ENCODE results near the gene NOTCH1.
A peak's percentile ranks its signal among the peaks of the same experiment; 100 is the strongest.

NOTCH1 gene

DNA sequence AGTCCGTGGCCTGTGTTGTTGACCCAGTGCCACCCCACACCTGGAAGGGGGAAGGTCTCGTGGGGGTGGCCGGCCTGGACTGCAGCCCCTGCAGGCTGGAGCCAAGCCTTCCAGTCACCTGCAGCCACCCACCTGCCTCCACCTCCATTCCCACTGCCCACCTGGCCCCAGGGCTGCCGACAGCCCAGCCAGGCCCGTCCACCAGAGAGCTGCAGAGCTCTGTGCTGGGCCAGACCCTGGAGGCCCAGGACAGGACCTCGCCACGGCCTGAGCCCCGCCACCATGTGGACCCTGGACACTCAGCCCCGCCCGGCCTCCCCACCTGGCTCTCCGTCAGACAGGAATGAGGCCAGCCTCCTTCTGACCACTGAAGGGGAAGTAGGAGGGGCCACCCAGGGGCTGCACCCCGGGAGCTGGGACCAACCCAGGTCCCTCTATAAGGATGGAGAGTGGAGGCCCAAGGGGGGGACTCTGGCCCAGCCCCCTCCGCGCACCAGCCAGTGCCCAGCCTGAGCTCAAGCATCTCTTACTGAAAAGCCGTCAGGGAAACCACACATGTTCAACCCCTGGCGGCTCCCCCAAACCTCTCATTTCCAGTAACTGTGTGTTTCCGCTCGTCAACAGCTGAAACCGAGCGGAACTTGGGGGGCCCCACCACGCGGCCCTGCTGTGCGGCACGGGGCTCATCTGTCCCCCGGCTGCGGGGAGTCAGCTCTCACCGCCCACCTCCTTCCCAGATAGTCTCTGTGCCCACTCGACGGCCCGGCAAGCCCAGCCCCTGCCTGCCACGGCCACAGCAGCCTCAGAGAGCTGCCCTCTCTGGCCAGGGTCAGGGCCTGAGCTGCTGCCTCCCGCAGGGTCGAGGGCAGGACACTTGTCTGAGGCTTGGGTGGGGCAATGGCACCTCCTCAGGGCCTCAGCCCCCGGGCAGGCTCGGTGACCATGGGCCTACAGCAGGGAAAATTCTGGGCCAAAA, 12.8 kb downstream of the NOTCH1 start:
- DNase-seq, result no peak
- TF ChIP-seq CTCF (IDR thresholded peaks at IDR 0.05), result no peak
- no peak overlapping the region for H3K4me3 Mint-ChIP-seq
- peaks cover 41% of the 10 kb centered on the region for H3K4me1 Mint-ChIP-seq
- no peaks in the 10 kb centered on the region for H3K9me3 Mint-ChIP-seq
- H3K36me3 Mint-ChIP-seq (ENCODE audit: low read depth), result peaks cover 9% of the 10 kb centered on the region
- H3K27me3 Mint-ChIP-seq (ENCODE audit: low read depth, poor library complexity), result no peaks in the 10 kb centered on the region
- peak overlapping the region; percentile 48 for H3K27ac Mint-ChIP-seq

- Mint-ChIP-seq H3K4me1 (peaks cover 47% of the 10 kb centered on the region), H3K36me3 (ENCODE audit: low read depth) (peaks cover 7% of the 10 kb centered on the region), H3K4me3 (no peak overlapping the region), H3K27me3 (ENCODE audit: low read depth, poor library complexity) (no peaks in the 10 kb centered on the region), H3K9me3 (no peaks in the 10 kb centered on the region), H3K27ac (peak overlapping the region; percentile 75)
- TF ChIP-seq CTCF (IDR thresholded peaks at IDR 0.05), result no peak
- DNase-seq, result no peak
Observed at GRCh38 chr9:136531904-136532798, 13.7 kb downstream of the NOTCH1 start.

DNA sequence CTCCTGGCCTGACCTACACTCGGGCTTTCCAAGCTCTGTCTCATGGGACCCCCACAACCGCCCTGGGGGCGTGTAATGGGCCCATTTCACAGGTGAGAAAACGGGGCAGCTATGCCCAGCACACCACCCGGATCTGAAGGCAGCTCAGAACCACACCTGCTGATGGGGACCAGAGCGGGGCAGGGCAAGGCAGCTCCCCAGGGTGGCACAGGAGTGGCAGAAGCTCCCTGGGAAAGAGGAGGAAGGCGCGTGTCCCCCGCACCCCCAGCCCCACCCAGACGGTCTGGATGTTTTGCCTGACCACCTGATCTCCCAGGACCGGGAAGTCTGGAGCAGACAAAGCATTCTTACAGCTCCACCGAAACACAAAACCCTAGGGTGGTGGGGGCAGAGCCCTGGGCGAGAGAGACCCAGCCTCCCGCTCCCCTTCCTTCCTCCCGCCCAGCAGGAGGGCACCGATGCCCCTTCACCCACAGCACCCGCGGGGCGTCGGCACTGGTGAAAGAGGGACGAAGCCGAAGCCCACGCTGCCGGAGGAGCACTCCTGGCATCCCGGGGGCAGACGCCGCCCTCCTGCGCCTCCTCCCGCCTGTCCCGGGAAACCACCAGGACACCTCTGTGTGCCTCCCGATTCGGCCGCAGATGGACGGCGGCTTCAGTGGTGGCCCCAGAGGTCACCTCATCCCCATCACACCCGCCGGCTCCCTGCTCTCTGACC, 14.5 kb downstream of the NOTCH1 start:
- peak overlapping the region; percentile 29 for H3K27ac Mint-ChIP-seq
- no peaks in the 10 kb centered on the region for H3K9me3 Mint-ChIP-seq
- no peak overlapping the region for H3K4me3 Mint-ChIP-seq
- no peak for TF ChIP-seq CTCF (IDR thresholded peaks at IDR 0.05)
- peaks cover 51% of the 10 kb centered on the region for H3K4me1 Mint-ChIP-seq
- peaks cover 4% of the 10 kb centered on the region for H3K36me3 Mint-ChIP-seq (ENCODE audit: low read depth)
- DNase-seq, result no peak
- no peaks in the 10 kb centered on the region for H3K27me3 Mint-ChIP-seq (ENCODE audit: low read depth, poor library complexity)

DNA sequence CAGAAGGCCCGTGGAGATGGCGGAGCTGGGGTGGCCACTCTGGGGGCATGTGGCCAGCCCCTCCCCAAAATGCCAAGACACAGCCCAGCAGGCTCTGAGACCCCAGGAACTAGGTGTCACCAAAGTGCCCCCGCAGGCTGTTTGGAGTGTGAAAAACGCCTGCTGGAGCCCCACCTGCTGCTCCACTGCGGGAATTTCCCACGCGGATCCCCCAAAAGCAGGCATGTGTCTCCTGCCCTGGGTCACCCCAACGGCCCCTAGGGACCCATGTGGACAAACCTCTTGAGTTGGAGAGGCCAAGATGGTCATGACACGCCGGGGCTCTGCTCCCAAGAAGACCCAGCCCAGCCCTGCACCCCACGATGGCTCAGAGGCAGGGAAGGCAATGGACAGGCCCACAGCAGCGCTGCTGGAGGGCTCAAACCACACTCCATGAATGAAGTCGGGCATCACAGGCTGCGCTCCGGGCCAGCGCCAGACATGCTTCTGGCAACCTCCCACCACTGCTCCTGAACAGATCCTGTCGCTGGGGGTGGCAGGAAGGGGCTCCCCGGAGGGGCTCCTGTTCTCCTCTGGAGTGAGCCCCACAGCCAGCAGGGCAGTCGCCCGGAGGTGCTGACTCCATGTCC, 15.3 kb downstream of the NOTCH1 start:
- DNase-seq, result no peak
- no peak overlapping the region for H3K4me3 Mint-ChIP-seq
- TF ChIP-seq CTCF (IDR thresholded peaks at IDR 0.05), result no peak
- H3K9me3 Mint-ChIP-seq, result no peaks in the 10 kb centered on the region
- peak overlapping the region; percentile 64 for H3K27ac Mint-ChIP-seq
- peaks cover 59% of the 10 kb centered on the region for H3K4me1 Mint-ChIP-seq
- H3K36me3 Mint-ChIP-seq (ENCODE audit: low read depth), result peaks cover 4% of the 10 kb centered on the region
- no peaks in the 10 kb centered on the region for H3K27me3 Mint-ChIP-seq (ENCODE audit: low read depth, poor library complexity)

Data from nephron progenitor cell (in vitro differentiated cells).